Measurements from ENCODE around the gene HNRNPA2B1. TPM values are rescaled to one million over a fixed set of nuclear protein-coding genes. Genes with fewer than 3 reads are reported as not detected.
A peak's percentile ranks its signal among the peaks of the same experiment; 100 is the strongest.
"Not testable (repeated sequence)": the region's sequence is repeated elsewhere in the genome, so short reads cannot be mapped to it uniquely, and the experiment has no call there.

The HNRNPA2B1 gene
- total RNA-seq, 1 donor, result 82.9 TPM

- H3K36me3 ChIP-seq (ENCODE audit: insufficient read depth, low read length), result no peaks in the 10 kb centered on the region
- no peak overlapping the region for H3K4me2 ChIP-seq (ENCODE audit: insufficient read depth, low read length)
- no peaks in the 10 kb centered on the region for H3K9me3 ChIP-seq (ENCODE audit: low read depth, low read length)
- DNase-seq (ENCODE audit: insufficient read length, low spot score, missing footprints), result no peak
- H3K79me2 ChIP-seq (ENCODE audit: insufficient read depth, low read length), result no peaks in the 10 kb centered on the region
- no peak overlapping the region for H3K27ac ChIP-seq (ENCODE audit: low read depth, low read length)
- H3K4me3 ChIP-seq (ENCODE audit: insufficient read depth, low read length), result no peak overlapping the region
- no peaks in the 10 kb centered on the region for H3K4me1 ChIP-seq (ENCODE audit: insufficient read depth, low read length)
- TF ChIP-seq CTCF (IDR thresholded peaks at IDR 0.05; ENCODE audit: extremely low read depth, low read depth, low read length), result peak; percentile 8
- no peaks in the 10 kb centered on the region for H4K20me1 ChIP-seq (ENCODE audit: insufficient read depth, low read length)
- no peak overlapping the region for H2AFZ ChIP-seq (ENCODE audit: low read length)
- H3K27me3 ChIP-seq (ENCODE audit: insufficient read depth, low read length), result peaks cover 5% of the 10 kb centered on the region
Observed at GRCh38 chr7:26168458-26169023, 32.0 kb downstream of the HNRNPA2B1 start.

GRCh38 chr7:26167303-26167934 lies 33.1 kb downstream of the HNRNPA2B1 start:
- H3K4me2 ChIP-seq (ENCODE audit: insufficient read depth, low read length), result no peak overlapping the region
- H3K27ac ChIP-seq (ENCODE audit: low read depth, low read length), result no peak overlapping the region
- H2AFZ ChIP-seq (ENCODE audit: low read length), result no peak overlapping the region
- no peak for DNase-seq (ENCODE audit: insufficient read length, low spot score, missing footprints)
- H3K27me3 ChIP-seq (ENCODE audit: insufficient read depth, low read length), result peaks cover 2% of the 10 kb centered on the region
- no peaks in the 10 kb centered on the region for H3K4me1 ChIP-seq (ENCODE audit: insufficient read depth, low read length)
- no peaks in the 10 kb centered on the region for H4K20me1 ChIP-seq (ENCODE audit: insufficient read depth, low read length)
- TF ChIP-seq CTCF (IDR thresholded peaks at IDR 0.05; ENCODE audit: extremely low read depth, low read depth, low read length), result no peak
- H3K9me3 ChIP-seq (ENCODE audit: low read depth, low read length), result no peaks in the 10 kb centered on the region
- H3K4me3 ChIP-seq (ENCODE audit: insufficient read depth, low read length), result no peak overlapping the region
- no peaks in the 10 kb centered on the region for H3K36me3 ChIP-seq (ENCODE audit: insufficient read depth, low read length)
- no peaks in the 10 kb centered on the region for H3K79me2 ChIP-seq (ENCODE audit: insufficient read depth, low read length)

- DNase-seq (ENCODE audit: insufficient read length, low spot score, missing footprints), result no peak
- H4K20me1 ChIP-seq (ENCODE audit: insufficient read depth, low read length), result no peaks in the 10 kb centered on the region
- no peaks in the 10 kb centered on the region for H3K9me3 ChIP-seq (ENCODE audit: low read depth, low read length)
- no peaks in the 10 kb centered on the region for H3K79me2 ChIP-seq (ENCODE audit: insufficient read depth, low read length)
- H2AFZ ChIP-seq (ENCODE audit: low read length), result no peak overlapping the region
- peaks cover 2% of the 10 kb centered on the region for H3K27me3 ChIP-seq (ENCODE audit: insufficient read depth, low read length)
- H3K36me3 ChIP-seq (ENCODE audit: insufficient read depth, low read length), result no peaks in the 10 kb centered on the region
- no peaks in the 10 kb centered on the region for H3K4me1 ChIP-seq (ENCODE audit: insufficient read depth, low read length)
- no peak overlapping the region for H3K4me2 ChIP-seq (ENCODE audit: insufficient read depth, low read length)
- H3K4me3 ChIP-seq (ENCODE audit: insufficient read depth, low read length), result no peak overlapping the region
- no peak for TF ChIP-seq CTCF (IDR thresholded peaks at IDR 0.05; ENCODE audit: extremely low read depth, low read depth, low read length)
- no peak overlapping the region for H3K27ac ChIP-seq (ENCODE audit: low read depth, low read length)
Observed at GRCh38 chr7:26166684-26167266, 33.8 kb downstream of the HNRNPA2B1 start.

GRCh38 chr7:26165950-26166683 lies 34.4 kb downstream of the HNRNPA2B1 start:
- TF ChIP-seq CTCF (IDR thresholded peaks at IDR 0.05; ENCODE audit: extremely low read depth, low read depth, low read length), result no peak
- Histone ChIP-seq H3K4me1 (ENCODE audit: insufficient read depth, low read length) (no peaks in the 10 kb centered on the region), H3K79me2 (ENCODE audit: insufficient read depth, low read length) (no peaks in the 10 kb centered on the region), H2AFZ (ENCODE audit: low read length) (no peak overlapping the region), H3K4me3 (ENCODE audit: insufficient read depth, low read length) (no peak overlapping the region), H4K20me1 (ENCODE audit: insufficient read depth, low read length) (no peaks in the 10 kb centered on the region), H3K9me3 (ENCODE audit: low read depth, low read length) (no peaks in the 10 kb centered on the region), H3K27me3 (ENCODE audit: insufficient read depth, low read length) (peaks cover 2% of the 10 kb centered on the region), H3K4me2 (ENCODE audit: insufficient read depth, low read length) (no peak overlapping the region), H3K27ac (ENCODE audit: low read depth, low read length) (no peak overlapping the region), H3K36me3 (ENCODE audit: insufficient read depth, low read length) (no peaks in the 10 kb centered on the region)
- DNase-seq (ENCODE audit: insufficient read length, low spot score, missing footprints), result no peak

- not testable (repeated sequence) for H2AFZ ChIP-seq (ENCODE audit: low read length); H4K20me1 ChIP-seq (ENCODE audit: insufficient read depth, low read length); H3K4me2 ChIP-seq (ENCODE audit: insufficient read depth, low read length); H3K9me3 ChIP-seq (ENCODE audit: low read depth, low read length); H3K36me3 ChIP-seq (ENCODE audit: insufficient read depth, low read length); H3K79me2 ChIP-seq (ENCODE audit: insufficient read depth, low read length); H3K4me3 ChIP-seq (ENCODE audit: insufficient read depth, low read length); H3K27ac ChIP-seq (ENCODE audit: low read depth, low read length); H3K27me3 ChIP-seq (ENCODE audit: insufficient read depth, low read length); H3K4me1 ChIP-seq (ENCODE audit: insufficient read depth, low read length); DNase-seq (ENCODE audit: insufficient read length, low spot score, missing footprints)
Observed at GRCh38 chr7:26163804-26164203, 36.7 kb downstream of the HNRNPA2B1 start.
